ENCODE data around the gene WNT11.

WNT11 gene

DNA sequence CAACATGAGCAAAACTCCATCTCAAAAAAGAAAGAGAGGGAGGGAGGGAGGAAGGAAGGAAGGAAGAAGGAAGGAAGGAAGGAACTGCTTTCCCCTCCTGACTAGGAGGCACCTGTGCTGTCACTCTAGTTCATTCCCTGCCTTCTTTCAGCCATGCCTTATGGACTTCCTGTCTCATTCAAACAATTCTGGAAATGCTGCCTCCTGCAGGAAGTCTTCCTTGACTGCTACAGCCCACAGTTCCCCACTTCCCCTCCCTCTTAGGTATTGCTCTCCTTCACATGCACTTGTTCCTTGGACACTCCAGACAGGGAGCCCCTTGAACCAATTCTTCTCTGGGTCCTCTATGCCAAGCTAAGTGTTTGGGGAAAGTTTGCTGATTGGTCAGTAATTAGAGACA is 31.6 kb upstream of the WNT11 start:
- no peak for DNase-seq (ENCODE audit: low spot score)

- no peak for DNase-seq (ENCODE audit: low spot score)
These were observed 30.8 kb upstream of the WNT11 start for GRCh38 chr11:76237000-76237649.

- peak; percentile 83 for DNase-seq (ENCODE audit: low spot score)
These were observed 30.0 kb upstream of the WNT11 start for GRCh38 chr11:76236092-76236999.

- DNase-seq (ENCODE audit: low spot score) = peak; percentile 98
These were observed 29.2 kb upstream of the WNT11 start for GRCh38 chr11:76235233-76236091.

GRCh38 chr11:76234416-76235232 is 28.3 kb upstream of the WNT11 start:
- DNase-seq (ENCODE audit: low spot score) = no peak

DNA sequence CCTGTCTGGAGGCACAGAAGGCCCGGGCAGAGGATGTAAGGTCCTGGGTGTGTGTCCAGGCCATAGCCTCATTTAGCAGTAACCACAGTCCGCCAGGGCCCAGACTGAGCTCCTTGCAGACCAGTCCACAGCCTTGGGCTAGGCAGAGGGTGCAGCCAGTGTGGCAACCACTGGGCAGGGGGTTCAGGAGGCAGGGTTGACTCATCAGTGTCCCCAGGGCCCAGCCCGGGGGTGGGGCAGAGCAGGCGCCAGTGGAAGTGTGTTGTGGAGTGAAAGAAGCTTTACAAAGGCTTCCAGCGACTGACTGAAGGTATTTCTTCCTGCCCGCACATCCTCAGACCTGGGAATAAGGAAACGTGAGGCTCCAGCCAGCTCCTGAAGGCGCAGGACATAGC is 27.7 kb upstream of the WNT11 start:
- DNase-seq (ENCODE audit: low spot score) = no peak

- DNase-seq (ENCODE audit: low spot score) = no peak
These were observed 27.1 kb upstream of the WNT11 start for GRCh38 chr11:76233196-76233921.

DNA sequence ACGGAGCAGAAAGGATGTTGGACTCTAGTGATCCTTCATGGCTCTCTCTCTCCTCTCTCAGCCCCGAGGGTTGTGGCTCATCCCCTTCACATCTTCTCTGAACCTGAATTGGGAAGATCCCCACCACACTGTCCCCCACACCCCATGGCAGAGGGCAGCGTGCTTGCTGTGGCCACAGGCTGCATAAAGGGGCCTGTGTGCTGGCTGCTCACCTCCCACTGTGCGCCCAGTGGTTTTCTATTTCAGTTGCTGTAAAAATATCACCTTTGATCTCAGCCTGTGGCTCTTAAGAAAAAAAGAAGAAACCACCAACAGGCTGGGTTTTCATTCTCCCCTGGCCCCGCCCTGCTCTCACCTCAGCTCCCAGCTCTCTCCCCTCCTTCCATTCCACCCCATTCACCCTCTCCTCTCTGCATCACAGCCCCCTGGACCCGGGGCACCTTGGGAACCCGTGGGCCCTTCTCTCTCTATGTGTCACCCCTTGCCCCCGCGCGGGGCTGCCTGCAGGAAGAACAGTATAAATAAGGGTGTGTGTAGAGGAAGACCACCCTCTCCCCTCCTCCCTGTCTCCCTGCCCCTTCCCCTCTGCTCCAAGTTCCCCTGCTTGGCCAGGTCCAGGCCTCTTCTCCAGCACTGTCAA is 25.8 kb upstream of the WNT11 start:
- DNase-seq (ENCODE audit: low spot score) = no peak

GRCh38 chr11:76231121-76231738 is 24.9 kb upstream of the WNT11 start:
- DNase-seq (ENCODE audit: low spot score) = no peak

DNA sequence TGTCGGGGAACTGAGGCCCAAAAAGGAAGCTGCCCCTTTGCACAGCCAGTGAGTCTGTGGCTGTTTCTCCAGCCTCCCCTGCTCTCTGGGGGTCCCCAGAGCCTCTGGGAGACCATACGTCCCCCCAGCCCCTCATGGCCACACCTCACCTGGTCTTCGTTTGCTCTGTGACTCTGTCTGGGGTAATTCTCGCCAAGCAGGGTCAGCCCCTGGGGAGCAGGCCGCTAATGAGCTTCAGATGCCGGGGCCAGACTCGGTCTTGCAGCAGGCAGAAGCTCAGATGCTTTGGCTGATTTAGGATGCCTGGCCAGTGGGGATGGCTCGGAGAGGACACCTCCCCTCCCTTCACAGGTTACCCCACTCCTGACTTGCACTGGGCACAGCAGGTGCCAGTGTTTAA is 24.1 kb upstream of the WNT11 start:
- DNase-seq (ENCODE audit: low spot score) = no peak

DNA sequence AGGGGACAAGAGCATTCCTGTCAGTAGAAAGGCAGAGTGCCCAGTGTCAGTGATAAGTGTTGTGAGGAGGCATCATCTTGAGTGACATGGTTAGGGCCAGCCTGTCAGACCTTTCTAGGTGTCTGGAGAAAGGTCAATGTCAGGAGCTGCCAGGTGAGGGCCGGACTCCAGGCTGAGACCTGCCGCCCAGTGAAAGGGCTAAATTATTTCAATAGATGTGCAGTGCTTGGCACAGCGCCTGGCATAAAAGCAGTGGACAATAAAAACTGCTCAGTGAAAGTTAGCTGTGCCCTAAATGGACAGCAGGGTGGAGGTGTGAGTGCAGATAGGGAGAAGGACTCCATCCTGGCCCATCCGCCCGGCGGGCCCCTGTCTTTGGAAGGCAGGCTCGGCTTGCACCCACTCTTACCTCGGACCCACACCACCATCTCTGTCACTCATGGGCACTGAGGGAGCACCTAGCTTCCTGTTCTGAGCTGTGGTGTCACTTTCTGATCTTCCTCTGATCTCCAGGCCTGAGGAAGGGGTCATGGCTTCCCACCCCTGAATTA is 23.5 kb upstream of the WNT11 start:
- no peak for DNase-seq (ENCODE audit: low spot score)

DNA sequence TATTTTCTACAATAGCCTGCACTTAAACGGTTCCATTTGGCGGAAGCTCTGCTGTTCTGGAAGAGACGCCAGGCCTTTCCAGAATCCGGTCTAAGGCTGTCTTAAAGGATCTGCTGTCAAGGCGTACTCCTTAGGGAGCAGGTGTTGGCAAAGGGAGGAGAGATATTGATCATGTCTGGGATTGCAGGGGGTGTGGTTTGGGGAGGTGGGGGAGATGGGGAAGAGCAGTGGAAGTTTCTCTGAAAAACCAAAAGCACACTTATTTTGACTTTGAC is 22.5 kb upstream of the WNT11 start:
- no peak for DNase-seq (ENCODE audit: low spot score)

DNA sequence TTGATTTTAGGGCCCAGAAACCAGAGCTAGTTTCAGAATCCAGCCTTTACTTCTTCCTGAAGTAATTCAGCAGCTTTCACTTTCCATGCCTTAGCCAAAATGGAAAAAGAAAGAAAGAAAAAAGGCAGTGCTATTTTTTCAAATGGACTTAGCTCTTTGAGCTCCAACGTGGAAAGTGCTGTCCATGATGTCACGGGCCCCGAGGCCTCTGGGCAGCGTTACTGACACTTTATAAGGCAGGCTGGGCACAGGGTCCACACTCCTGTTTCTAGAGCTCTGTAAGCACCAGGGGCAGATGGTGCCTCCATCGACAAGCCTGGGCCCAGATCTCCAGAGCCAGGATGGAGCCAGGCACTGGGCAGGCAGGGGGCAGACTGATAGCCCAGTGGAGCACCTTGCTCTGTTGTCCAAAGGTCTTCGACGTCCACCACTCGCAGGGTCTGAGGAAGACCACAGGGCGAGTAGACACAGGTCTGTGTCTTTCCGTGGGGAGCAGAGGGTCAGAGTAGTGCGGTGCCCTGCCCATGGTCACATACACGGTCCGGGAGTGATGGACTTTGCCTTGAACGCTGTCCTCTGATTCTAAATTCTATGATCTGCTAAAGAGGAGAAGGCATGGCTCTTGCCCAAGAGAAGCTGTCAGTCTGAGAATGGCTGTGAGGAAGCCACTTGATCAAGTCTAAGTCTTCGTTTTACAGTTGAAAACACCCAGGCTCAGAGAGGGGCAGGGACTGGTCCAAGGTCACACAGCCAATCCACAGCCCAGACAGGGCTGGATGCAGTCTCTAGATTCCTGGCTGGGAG is 22.0 kb upstream of the WNT11 start:
- DNase-seq (ENCODE audit: low spot score) = no peak

DNA sequence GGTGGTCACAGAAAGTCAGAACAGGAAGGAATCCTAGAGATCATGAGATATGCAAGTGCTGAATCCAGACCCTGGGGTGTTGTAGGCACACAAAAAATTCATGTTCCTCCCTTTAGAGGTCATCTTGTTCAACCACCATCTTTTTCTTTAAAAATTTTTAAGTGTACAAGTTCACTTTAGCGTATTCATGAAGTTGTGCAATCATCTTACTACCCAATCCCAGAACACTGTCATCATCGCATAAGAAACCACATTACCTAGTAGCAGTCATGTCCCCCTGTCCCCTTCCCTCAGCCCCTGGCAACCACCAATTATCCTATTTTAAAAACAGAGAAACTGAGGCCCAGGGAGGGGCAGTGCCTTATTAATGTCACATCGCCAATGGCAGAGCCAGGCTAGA is 20.3 kb upstream of the WNT11 start:
- DNase-seq (ENCODE audit: low spot score) = no peak

- DNase-seq (ENCODE audit: low spot score) = no peak
These were observed 18.9 kb upstream of the WNT11 start for GRCh38 chr11:76225122-76225611.

DNA sequence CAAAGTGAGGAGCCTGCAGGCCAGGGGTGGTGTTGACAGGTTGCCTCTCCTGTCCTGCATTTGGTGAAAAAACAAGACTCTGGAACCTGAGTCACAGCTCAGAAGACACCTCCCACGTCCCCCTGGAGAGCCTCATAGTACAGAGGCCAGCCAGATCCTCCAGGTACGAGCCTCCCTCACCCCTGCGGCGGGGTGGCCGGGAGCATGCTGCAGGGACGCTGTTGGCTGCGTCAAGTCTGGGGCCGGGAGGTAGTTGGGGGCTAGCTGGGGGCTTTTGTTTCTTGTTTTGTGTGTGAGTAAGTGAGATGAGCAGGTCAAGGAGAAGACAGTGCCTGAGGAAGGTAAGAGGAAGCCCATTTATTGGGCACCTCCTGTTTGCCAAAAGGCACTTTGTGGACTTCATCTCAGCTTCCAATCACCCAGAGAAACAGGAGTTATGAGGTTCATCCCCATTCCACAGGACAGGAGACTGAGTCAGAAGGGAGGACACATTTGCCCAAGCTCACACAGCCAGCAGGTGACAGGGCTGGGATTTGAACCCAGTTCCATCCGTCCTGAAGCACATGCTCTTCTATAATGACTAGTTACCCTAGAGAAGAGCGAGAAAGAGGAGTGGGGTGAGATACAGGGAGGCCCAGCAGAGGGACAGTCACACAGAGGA is 18.3 kb upstream of the WNT11 start:
- DNase-seq (ENCODE audit: low spot score) = no peak

- no peak for DNase-seq (ENCODE audit: low spot score)
These were observed 15.1 kb upstream of the WNT11 start for GRCh38 chr11:76221365-76221764.

DNA sequence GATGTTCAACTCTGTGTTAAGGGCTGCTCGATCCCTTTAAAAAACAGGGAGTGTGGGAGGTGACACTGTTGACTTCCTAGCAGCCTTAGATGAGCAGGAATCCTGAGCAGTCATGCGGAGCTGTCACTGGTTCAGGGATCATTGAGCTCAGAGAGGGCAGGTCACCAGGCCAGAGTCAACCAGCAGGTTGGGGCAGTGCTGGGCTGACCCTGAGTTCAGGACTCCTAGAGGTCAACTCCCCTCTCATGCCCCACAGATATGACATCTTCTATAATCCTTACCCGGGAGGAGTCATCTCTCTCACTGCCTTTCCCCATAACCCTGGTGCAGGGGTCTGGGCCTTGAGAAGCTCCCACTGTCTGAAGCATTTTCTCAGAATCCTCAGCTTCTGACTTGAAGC is 12.9 kb upstream of the WNT11 start:
- no peak for DNase-seq (ENCODE audit: low spot score)
